ENCODE measurements around the gene MINDY2. TPM values are rescaled to one million over a fixed set of nuclear protein-coding genes. Genes with fewer than 3 reads are reported as not detected.

The MINDY2 gene
- total RNA-seq, 1 experiment from 2014 or later = 17.6 TPM

DNA sequence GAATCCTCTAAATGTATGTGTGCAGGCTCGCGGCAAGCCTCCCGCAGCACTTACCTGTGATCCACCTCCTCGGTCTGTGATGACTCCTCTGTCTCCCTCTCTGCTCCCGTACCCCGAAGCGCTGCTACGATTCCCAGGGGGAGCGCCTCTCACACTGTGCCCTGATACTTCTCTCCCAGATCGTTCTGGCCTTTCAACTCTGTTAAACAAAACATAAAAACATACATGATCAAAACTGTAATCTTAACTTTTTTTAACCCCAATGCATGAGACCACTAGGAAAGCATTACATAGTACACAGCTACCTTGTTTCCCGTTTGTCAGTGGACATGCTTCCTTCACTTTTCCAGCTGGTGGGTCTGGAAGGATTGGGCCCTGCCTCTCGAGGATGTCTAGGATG, 115.8 kb downstream of the MINDY2 start:
- Histone ChIP-seq H3K4me2 (ENCODE audit: low read length) (no peak overlapping the region), H3K9me2 (ENCODE audit: insufficient read depth) (no peaks in the 10 kb centered on the region), H3K27ac (ENCODE audit: low read depth, low read length) (no peak overlapping the region), H3K4me3 (replicated peaks in 1 of 2; ENCODE audit: low read depth in 1 of 2, low read length in 2 of 2) (no peak overlapping the region), H3K79me2 (ENCODE audit: insufficient read depth, low read length) (peaks cover 19% of the 10 kb centered on the region; the same call in 1 of the 2 replicates), H3K4me1 (ENCODE audit: control insufficient read depth in 1 of 2, insufficient read depth in 2 of 2, low read length in 2 of 2) (no peaks in the 10 kb centered on the region), H3K9ac (ENCODE audit: low read length) (no peak overlapping the region), H3K36me3 (ENCODE audit: control insufficient read depth in 1 of 2, insufficient read depth in 2 of 2, low read length in 2 of 2) (peaks cover 57 to 73% of the 10 kb centered on the region in 2 experiments), H3K9me3 (ENCODE audit: control insufficient read depth in 1 of 2, insufficient read depth in 1 of 2, low read depth in 1 of 2, low read length in 2 of 2) (no peaks in the 10 kb centered on the region), H4K20me1 (ENCODE audit: insufficient read depth) (no peaks in the 10 kb centered on the region), H3K27me3 (ENCODE audit: insufficient read depth, low read length) (no peaks in the 10 kb centered on the region), H2AFZ (ENCODE audit: low read depth, low read length, poor library complexity, severe bottlenecking) (no peak overlapping the region)
- ChIA-PET CTCF (no interaction called here), POLR2A (interaction anchor here (0.7 kb wide), 1 partner anchor 16 kb away, joined by 3 read pairs; no protein-coding TSS in a partner anchor), RAD21 (ENCODE audit: low non-redundant PET in 1 of 2, low total read pairs in 2 of 2, uncharacterized antibody in 2 of 2, unreplicated experiment in 2 of 2) (no interaction called here)
- intact Hi-C loops (cut with micrococcal nuclease) = no loop called here
- TSS peak; percentile 19 for BruUV-seq (replicated peaks)
- TF ChIP-seq SIN3A (IDR thresholded peaks at IDR 0.05; ENCODE audit: low read depth) (no peak), FOSL1 (IDR thresholded peaks at IDR 0.05; ENCODE audit: low read depth) (no peak), REST (IDR thresholded peaks at IDR 0.05; ENCODE audit: low read depth) (no peak), CEBPB (IDR thresholded peaks at IDR 0.05; ENCODE audit: low read depth) (no peak), ZFX (IDR thresholded peaks at IDR 0.05) (no peak), EZH2 (IDR thresholded peaks at IDR 0.05) (no peak), YY1 (IDR thresholded peaks at IDR 0.05; ENCODE audit: extremely low read depth, insufficient replicate concordance, low read depth, low read length) (no peak), EZH2phosphoT487 (IDR thresholded peaks at IDR 0.05; ENCODE audit: borderline replicate concordance) (no peak), RAD21 (IDR thresholded peaks at IDR 0.05; ENCODE audit: low read depth) (no peak), TCF7L2 (IDR thresholded peaks at IDR 0.05; ENCODE audit: borderline replicate concordance, extremely low read depth, insufficient read depth, insufficient read length) (no peak), ELF1 (IDR thresholded peaks at IDR 0.05; ENCODE audit: borderline replicate concordance, low read depth) (no peak), EGR1 (IDR thresholded peaks at IDR 0.05; ENCODE audit: low read depth) (no peak), SP1 (IDR thresholded peaks at IDR 0.05; ENCODE audit: low read depth) (no peak), SRF (IDR thresholded peaks at IDR 0.05; ENCODE audit: low read depth) (no peak), ZNF274 (IDR thresholded peaks at IDR 0.05; ENCODE audit: low read depth, low read length) (no peak), POLR2AphosphoS5 (IDR thresholded peaks at IDR 0.05; ENCODE audit: low read depth, low read length) (no peak), CBX3 (IDR thresholded peaks at IDR 0.05; ENCODE audit: low read depth) (no peak)
- TF ChIP-seq, protein P1, sequence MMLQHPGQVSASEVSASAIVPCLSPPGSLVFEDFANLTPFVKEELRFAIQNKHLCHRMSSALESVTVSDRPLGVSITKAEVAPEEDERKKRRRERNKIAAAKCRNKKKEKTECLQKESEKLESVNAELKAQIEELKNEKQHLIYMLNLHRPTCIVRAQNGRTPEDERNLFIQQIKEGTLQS (IDR thresholded peaks at IDR 0.05) = no peak
- TF ChIP-seq, protein P2, sequence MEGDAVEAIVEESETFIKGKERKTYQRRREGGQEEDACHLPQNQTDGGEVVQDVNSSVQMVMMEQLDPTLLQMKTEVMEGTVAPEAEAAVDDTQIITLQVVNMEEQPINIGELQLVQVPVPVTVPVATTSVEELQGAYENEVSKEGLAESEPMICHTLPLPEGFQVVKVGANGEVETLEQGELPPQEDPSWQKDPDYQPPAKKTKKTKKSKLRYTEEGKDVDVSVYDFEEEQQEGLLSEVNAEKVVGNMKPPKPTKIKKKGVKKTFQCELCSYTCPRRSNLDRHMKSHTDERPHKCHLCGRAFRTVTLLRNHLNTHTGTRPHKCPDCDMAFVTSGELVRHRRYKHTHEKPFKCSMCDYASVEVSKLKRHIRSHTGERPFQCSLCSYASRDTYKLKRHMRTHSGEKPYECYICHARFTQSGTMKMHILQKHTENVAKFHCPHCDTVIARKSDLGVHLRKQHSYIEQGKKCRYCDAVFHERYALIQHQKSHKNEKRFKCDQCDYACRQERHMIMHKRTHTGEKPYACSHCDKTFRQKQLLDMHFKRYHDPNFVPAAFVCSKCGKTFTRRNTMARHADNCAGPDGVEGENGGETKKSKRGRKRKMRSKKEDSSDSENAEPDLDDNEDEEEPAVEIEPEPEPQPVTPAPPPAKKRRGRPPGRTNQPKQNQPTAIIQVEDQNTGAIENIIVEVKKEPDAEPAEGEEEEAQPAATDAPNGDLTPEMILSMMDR (IDR thresholded peaks at IDR 0.05 in 2 of 3, conservative IDR thresholded peaks at IDR 0.05 in 1 of 3; ENCODE audit: borderline replicate concordance in 1 of 3, insufficient read depth in 1 of 3, low read depth in 2 of 3, low read length in 2 of 3) = no peak
- TF ChIP-seq, protein P3, sequence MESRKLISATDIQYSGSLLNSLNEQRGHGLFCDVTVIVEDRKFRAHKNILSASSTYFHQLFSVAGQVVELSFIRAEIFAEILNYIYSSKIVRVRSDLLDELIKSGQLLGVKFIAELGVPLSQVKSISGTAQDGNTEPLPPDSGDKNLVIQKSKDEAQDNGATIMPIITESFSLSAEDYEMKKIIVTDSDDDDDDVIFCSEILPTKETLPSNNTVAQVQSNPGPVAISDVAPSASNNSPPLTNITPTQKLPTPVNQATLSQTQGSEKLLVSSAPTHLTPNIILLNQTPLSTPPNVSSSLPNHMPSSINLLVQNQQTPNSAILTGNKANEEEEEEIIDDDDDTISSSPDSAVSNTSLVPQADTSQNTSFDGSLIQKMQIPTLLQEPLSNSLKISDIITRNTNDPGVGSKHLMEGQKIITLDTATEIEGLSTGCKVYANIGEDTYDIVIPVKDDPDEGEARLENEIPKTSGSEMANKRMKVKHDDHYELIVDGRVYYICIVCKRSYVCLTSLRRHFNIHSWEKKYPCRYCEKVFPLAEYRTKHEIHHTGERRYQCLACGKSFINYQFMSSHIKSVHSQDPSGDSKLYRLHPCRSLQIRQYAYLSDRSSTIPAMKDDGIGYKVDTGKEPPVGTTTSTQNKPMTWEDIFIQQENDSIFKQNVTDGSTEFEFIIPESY (IDR thresholded peaks at IDR 0.05; ENCODE audit: extremely low read depth, insufficient replicate concordance, low read length) = no peak
- DNase-seq (ENCODE audit: low read depth, low spot score) = no peak
- ATAC-seq = no peak
